KBM-7 (cell line): ENCODE measurements around the gene SNTG2.

ENCODE experiments used
- DNase-seq: peaks from one replicate; pipeline ENCODE4 v3.0.0-alpha.2; 2015
- in situ Hi-C: fragments of 300-500 bp; cut with MboI; formaldehyde crosslinking; loops from 2 replicates; pipeline ENCODE4 v1.14.3; 2020; ENCODE audit warnings: low sequenced_read_pairs, low pct_unique_long_range_greater_than_20kb, mixed read lengths

The SNTG2 gene

GRCh38 chr2:1235806-1236205 lies 285.2 kb downstream of the SNTG2 start:
- DNase-seq: no peak
- in situ Hi-C loops: no loop called here

- in situ Hi-C loops: no loop called here
These were observed 286.0 kb downstream of the SNTG2 start for GRCh38 chr2:1236606-1237005.

GRCh38 chr2:1237783-1238182 lies 287.1 kb downstream of the SNTG2 start:
- in situ Hi-C loops: no loop called here
- DNase-seq: no peak

More at GRCh38 chr2:1236606-1237005, 286.0 kb downstream of the SNTG2 start:
- no peak for DNase-seq

- no peak for DNase-seq
- in situ Hi-C loops: no loop called here
These were observed 288.0 kb downstream of the SNTG2 start for GRCh38 chr2:1238598-1239138.

- no peak for DNase-seq
- in situ Hi-C loops: no loop called here
These were observed 294.5 kb downstream of the SNTG2 start for GRCh38 chr2:1245193-1245592.

- in situ Hi-C loops: no loop called here
- no peak for DNase-seq
These were observed 295.6 kb downstream of the SNTG2 start for GRCh38 chr2:1246239-1246638.

- no peak for DNase-seq
- in situ Hi-C loops: no loop called here
These were observed 296.3 kb downstream of the SNTG2 start for GRCh38 chr2:1246991-1247390.

- in situ Hi-C loops: no loop called here
These were observed 297.5 kb downstream of the SNTG2 start for GRCh38 chr2:1248187-1248586.

GRCh38 chr2:1249897-1250687 lies 299.4 kb downstream of the SNTG2 start:
- no peak for DNase-seq
- in situ Hi-C loops: no loop called here

More at GRCh38 chr2:1248187-1248586, 297.5 kb downstream of the SNTG2 start:
- no peak for DNase-seq

GRCh38 chr2:1251520-1251919 lies 300.9 kb downstream of the SNTG2 start:
- in situ Hi-C loops: no loop called here
- DNase-seq: no peak

GRCh38 chr2:1253629-1254028 lies 303.0 kb downstream of the SNTG2 start:
- in situ Hi-C loops: no loop called here
- peak; percentile 30 for DNase-seq

- no peak for DNase-seq
- in situ Hi-C loops: no loop called here
These were observed 304.2 kb downstream of the SNTG2 start for GRCh38 chr2:1254662-1255343.

GRCh38 chr2:1256632-1257324 lies 306.1 kb downstream of the SNTG2 start:
- in situ Hi-C loops: no loop called here
- DNase-seq: no peak

- in situ Hi-C loops: no loop called here
- no peak for DNase-seq
These were observed 306.7 kb downstream of the SNTG2 start for GRCh38 chr2:1257334-1257733.

- DNase-seq: no peak
- in situ Hi-C loops: no loop called here
These were observed 309.1 kb downstream of the SNTG2 start for GRCh38 chr2:1259746-1260145.

GRCh38 chr2:1262609-1263008 lies 312.0 kb downstream of the SNTG2 start:
- no peak for DNase-seq
- in situ Hi-C loops: no loop called here

- in situ Hi-C loops: no loop called here
These were observed 314.8 kb downstream of the SNTG2 start for GRCh38 chr2:1265454-1265853.

GRCh38 chr2:1266351-1266750 lies 315.7 kb downstream of the SNTG2 start:
- DNase-seq: no peak
- in situ Hi-C loops: no loop called here

More at GRCh38 chr2:1265454-1265853, 314.8 kb downstream of the SNTG2 start:
- DNase-seq: no peak

GRCh38 chr2:1268034-1268433 lies 317.4 kb downstream of the SNTG2 start:
- DNase-seq: no peak
- in situ Hi-C loops: no loop called here

- in situ Hi-C loops: no loop called here
- DNase-seq: no peak
These were observed 319.2 kb downstream of the SNTG2 start for GRCh38 chr2:1269812-1270211.
